SU-DHL-6 (cell line): Measurements from ENCODE around the gene SIRT7.

ENCODE experiments used
- CTCF ChIP-seq: fragments of 200-600 bp; sonication (generic); IDR thresholded peaks from one replicate; pipeline ENCODE4 v1.5.1; 2017; ENCODE audit warnings: antibody characterized with exemption, mild to moderate bottlenecking, low read length, moderate library complexity; ENCODE audit not compliant: insufficient read depth, poor library complexity, severe bottlenecking
- EZH2phosphoT487 ChIP-seq: fragments of 200-600 bp; sonication (generic), shearing (Covaris generic); conservative IDR thresholded peaks from 2 replicates; pipeline ENCODE4 v1.6.1; 2018; ENCODE audit warnings: mild to moderate bottlenecking, antibody characterized with exemption, low read length, moderate library complexity, mixed read lengths

GRCh38 chr17:81958633-81959342, 40.8 kb upstream of the SIRT7 start:
- peak; percentile 22 for TF ChIP-seq CTCF
- TF ChIP-seq EZH2phosphoT487: no peak
